ENCODE results near the gene CLSTN2.

DNA sequence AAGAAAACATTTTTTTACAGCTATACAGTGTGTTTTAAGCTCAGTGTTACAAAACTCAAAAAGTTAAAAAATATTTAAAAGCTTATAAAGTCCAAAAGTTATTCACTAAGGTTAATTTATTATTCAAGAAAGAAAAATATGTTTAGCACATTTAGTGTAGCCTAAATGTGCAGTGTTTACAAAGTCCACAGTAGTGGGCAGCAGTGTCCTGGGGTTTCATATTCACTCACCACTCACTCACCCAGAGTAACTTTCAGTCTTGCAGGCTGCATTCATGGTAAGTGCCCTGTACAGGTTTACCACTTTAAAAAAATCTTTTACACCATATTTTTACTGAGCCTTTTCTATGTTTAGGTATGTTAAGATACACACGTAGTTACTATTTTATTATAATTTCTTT is 442.7 kb downstream of the CLSTN2 start:
- TF ChIP-seq, protein P1, sequence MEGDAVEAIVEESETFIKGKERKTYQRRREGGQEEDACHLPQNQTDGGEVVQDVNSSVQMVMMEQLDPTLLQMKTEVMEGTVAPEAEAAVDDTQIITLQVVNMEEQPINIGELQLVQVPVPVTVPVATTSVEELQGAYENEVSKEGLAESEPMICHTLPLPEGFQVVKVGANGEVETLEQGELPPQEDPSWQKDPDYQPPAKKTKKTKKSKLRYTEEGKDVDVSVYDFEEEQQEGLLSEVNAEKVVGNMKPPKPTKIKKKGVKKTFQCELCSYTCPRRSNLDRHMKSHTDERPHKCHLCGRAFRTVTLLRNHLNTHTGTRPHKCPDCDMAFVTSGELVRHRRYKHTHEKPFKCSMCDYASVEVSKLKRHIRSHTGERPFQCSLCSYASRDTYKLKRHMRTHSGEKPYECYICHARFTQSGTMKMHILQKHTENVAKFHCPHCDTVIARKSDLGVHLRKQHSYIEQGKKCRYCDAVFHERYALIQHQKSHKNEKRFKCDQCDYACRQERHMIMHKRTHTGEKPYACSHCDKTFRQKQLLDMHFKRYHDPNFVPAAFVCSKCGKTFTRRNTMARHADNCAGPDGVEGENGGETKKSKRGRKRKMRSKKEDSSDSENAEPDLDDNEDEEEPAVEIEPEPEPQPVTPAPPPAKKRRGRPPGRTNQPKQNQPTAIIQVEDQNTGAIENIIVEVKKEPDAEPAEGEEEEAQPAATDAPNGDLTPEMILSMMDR (conservative IDR thresholded peaks at IDR 0.05 in 1 of 2, IDR thresholded peaks at IDR 0.05 in 1 of 2; ENCODE audit: extremely low read depth in 1 of 2, insufficient read depth in 1 of 2, low read depth in 1 of 2, low read length in 2 of 2) = peak in 1 of 2 donors; percentile 29
- no peak for TF ChIP-seq EZH2 (IDR thresholded peaks at IDR 0.05; ENCODE audit: borderline replicate concordance, low read length)
